Large intestine (tissue), 3 donors: ENCODE data around the gene LRRIQ1. TPM values are rescaled to one million over a fixed set of nuclear protein-coding genes. Genes with fewer than 3 reads are reported as not detected.

Experiments used
- DNase-seq, 2 donors: peaks; one replicate each; pipeline versions ENCODE4 v3.0.0 to v3.0.0-alpha.2; 2013
- H3K27ac ChIP-seq: one replicate; pipeline ENCODE4 v1.5.1; 2013; ENCODE audit warnings: low read length
- H3K27me3 ChIP-seq: 2 replicates; pipeline ENCODE4 v1.6.1; 2013; ENCODE audit warnings: low read length; ENCODE audit not compliant: control insufficient read depth, insufficient read depth
- H3K36me3 ChIP-seq: 2 replicates; pipeline ENCODE4 v1.6.1; 2013; ENCODE audit warnings: low read length; ENCODE audit not compliant: control insufficient read depth, insufficient read depth
- H3K4me1 ChIP-seq: one replicate; pipeline ENCODE4 v1.6.1; 2013; ENCODE audit warnings: low read length; ENCODE audit not compliant: control insufficient read depth, insufficient read depth
- H3K4me3 ChIP-seq: one replicate; pipeline ENCODE4 v1.5.1; 2013; ENCODE audit warnings: low read length
- H3K9me3 ChIP-seq: one replicate; pipeline ENCODE4 v1.6.1; 2013; ENCODE audit warnings: mild to moderate bottlenecking, low read depth, low read length, moderate library complexity; ENCODE audit not compliant: control insufficient read depth
- WGBS: methylation state at CpG from one replicate; pipeline ENCODE4 v1.1.5; 2013; ENCODE audit warnings: low lambda C conversion rate; ENCODE audit not compliant: insufficient coverage; 5-methylcytosine and 5-hydroxymethylcytosine counted together
- polyA plus RNA-seq: library from polyadenylated mRNA; unstranded; fragments of 120-200 nt; gene quantifications from one replicate; pipeline ENCODE4 v1.2.1, GENCODE V29; 2013

Gene LRRIQ1
- polyA plus RNA-seq, 1 donor: 0.49 TPM

DNA sequence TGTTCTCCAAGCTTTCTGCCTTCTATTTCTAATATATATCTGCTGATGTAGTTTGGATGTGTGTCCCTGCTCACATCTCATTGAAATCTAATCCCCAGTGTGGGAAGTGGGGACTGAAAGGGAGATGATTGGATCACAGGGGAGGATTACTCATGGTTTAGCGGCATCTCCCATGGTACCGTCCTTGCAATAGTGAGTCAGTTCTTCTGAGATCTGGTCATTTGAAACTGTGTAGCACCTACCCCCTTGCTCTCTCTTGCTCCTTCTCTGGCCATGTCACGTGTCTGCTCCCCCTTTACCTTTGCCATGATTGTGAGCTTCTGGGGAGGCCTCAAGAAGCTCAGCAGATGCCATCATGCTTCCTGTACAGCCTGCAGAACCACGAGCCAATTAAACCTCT is 217.7 kb downstream of the LRRIQ1 start:
- DNase-seq: no peak
- H3K27me3 ChIP-seq: no peaks in the 10 kb centered on the region
- no peaks in the 10 kb centered on the region for H3K4me1 ChIP-seq
- H3K9me3 ChIP-seq: no peaks in the 10 kb centered on the region
- WGBS: no CpG with 5 or more reads among the region's 4 CpGs
- no peaks in the 10 kb centered on the region for H3K36me3 ChIP-seq
- H3K27ac ChIP-seq: no peak overlapping the region
- no peak overlapping the region for H3K4me3 ChIP-seq

DNA sequence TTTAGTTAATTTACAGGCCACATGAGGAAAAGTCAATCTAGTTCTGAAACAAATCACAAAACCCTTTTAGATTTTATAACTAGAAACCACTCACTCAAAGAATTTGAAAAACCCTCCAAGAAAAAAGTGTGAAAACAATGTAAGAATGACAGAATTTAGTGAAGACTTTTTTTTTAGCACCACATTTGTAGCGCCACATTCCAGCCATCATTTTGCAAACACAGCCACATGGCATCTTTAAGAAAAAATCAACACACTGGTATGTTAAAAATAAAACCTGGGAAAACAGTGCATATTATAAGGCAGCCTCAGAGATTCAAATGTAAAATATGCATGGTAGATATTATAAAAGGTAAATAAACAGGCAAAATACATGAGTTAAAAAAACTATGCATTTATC is 221.5 kb downstream of the LRRIQ1 start:
- Histone ChIP-seq H3K4me3 (no peak overlapping the region), H3K27ac (no peak overlapping the region), H3K27me3 (no peaks in the 10 kb centered on the region), H3K4me1 (no peaks in the 10 kb centered on the region), H3K36me3 (no peaks in the 10 kb centered on the region), H3K9me3 (no peaks in the 10 kb centered on the region)
- DNase-seq: no peak
- WGBS: no CpG with 5 or more reads among the region's 1 CpG

DNA sequence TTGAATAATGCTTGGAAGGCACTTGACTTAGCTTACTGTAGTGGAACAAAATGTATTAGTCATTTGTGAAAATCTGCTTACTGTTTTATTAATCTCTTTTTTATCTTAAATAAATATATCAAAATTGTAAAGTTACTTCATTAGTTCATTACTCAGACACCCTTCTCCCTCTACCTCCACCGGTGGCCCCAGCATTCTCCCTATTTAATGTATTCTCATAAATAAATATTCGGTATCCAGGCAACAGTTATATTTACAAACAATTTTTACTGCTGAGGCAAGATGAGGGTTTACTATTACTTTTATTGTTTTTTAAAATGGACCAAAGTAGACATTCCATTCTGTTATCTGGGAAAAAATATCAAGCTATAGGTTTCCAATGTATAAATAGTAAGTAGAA is 224.3 kb downstream of the LRRIQ1 start:
- Histone ChIP-seq H3K4me1 (no peaks in the 10 kb centered on the region), H3K9me3 (no peaks in the 10 kb centered on the region), H3K4me3 (no peak overlapping the region), H3K27ac (no peak overlapping the region), H3K27me3 (no peaks in the 10 kb centered on the region), H3K36me3 (no peaks in the 10 kb centered on the region)
- DNase-seq: no peak
- 100% methylated on average over 1 of the region's 2 CpGs for WGBS

DNA sequence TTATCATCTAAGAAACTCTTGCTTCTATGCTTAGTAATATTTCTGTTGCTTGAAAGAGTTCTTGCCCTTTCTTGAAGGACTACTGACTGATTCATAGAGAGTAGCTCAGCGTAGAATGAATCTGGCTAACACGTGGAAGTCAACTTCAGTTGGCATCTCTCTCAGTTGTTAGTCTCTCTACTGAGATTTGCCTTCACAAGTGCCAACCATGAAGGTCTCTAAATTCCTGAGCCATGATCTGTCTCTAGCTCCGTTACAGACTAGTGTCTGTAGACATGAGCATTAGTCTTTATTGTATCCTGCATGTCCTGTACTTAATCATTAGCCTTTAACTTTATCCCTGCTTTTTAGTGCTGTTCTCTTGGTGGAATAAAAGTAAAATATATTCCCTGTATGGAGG is 224.7 kb downstream of the LRRIQ1 start:
- Histone ChIP-seq H3K9me3 (no peaks in the 10 kb centered on the region), H3K27ac (no peak overlapping the region), H3K36me3 (no peaks in the 10 kb centered on the region), H3K4me1 (no peaks in the 10 kb centered on the region), H3K27me3 (no peaks in the 10 kb centered on the region), H3K4me3 (no peak overlapping the region)
- DNase-seq: no peak
- no CpG with 5 or more reads among the region's 3 CpGs for WGBS

DNA sequence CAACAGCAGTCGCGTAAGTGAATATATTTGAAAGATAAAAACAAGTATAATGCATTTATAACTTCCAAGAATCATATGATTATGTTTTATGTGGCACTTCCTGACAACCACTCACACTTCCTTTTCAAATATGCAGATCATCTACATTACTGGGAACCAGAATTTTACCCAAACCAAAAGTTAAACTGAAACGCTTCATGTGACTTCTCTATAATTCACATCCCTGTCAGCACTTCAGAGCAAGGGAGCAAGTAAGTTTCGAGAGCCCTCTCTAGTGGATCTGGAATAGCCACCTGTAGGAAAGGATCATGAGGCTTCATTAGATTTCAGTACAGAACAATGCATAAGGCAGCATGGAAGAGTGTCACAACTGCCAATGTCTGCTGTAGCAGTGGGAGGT is 230.2 kb downstream of the LRRIQ1 start:
- no peak for DNase-seq
- WGBS: 89% methylated on average over 3 of the region's 4 CpGs
- Histone ChIP-seq H3K27ac (no peak overlapping the region), H3K4me1 (no peaks in the 10 kb centered on the region), H3K4me3 (no peak overlapping the region), H3K27me3 (peaks cover 4% of the 10 kb centered on the region), H3K36me3 (no peaks in the 10 kb centered on the region), H3K9me3 (no peaks in the 10 kb centered on the region)

DNA sequence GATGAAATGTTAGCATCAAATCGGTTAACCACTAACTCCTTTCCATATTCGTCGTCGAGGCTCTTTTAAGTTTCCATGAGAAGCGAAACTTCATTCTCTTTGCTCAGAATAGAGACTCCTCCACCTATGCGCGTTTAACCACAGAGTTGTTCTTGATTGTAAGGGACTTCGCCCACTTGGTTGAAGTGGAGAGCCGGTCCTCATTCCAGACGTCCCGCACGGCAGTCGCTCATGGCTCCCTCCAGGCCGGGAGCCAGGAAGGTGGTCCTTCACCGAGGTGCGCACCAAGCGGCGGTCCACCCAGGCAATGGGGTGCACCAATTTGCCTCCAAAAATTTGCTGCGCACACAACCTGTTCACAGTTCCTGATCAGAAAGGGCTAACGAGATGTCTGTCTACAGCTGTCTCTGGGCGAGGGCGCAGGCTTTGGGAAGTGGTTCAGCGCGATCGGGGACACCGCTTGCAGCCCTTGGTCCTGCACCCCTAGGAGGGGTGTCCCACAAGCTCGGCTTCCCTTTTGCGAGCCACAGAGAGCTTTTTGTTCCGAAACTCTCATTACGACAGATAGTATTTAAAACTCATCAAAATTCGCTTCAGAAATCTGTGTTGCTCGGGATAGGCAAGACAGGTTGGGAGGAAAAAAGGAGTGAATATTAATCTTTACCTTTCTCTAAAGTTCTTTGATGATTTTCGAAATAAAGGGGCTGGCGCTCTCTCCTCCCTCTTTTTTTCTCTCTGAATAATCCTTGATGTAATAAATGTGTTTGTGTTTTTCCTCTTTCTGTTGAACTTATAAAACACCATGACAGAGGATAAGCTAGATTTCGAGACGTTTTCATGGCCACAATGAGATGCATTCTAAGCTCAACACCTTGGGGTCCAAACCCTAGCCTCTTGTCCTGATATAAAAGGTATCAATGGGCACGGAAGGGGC is 237.5 kb downstream of the LRRIQ1 start:
- WGBS: 7% methylated on average over 2 of the region's 37 CpGs
- H3K27ac ChIP-seq: no peak overlapping the region
- H3K9me3 ChIP-seq: peaks cover 5% of the 10 kb centered on the region
- H3K4me1 ChIP-seq: no peaks in the 10 kb centered on the region
- no peaks in the 10 kb centered on the region for H3K36me3 ChIP-seq
- no peak overlapping the region for H3K4me3 ChIP-seq
- H3K27me3 ChIP-seq: peaks cover 63% of the 10 kb centered on the region
- peak in 1 of 2 donors; percentile 11 for DNase-seq

DNA sequence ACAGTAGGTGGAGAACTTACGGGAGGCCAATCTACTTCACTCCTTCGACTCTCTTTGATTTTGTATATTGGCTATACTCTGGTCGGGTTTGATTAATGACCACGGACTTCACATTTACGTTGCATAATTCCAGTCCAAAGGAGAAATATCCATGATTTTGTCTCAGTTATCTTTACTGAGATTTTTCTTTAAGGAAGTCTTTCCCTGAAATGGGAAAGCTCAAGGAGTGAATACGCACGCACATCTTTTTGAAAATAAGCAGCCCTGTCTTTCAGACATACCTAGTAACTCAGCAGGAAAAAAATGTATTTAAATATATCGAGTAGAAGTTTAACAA is 238.1 kb downstream of the LRRIQ1 start:
- H3K9me3 ChIP-seq: peaks cover 9% of the 10 kb centered on the region
- peaks cover 69% of the 10 kb centered on the region for H3K27me3 ChIP-seq
- no peak overlapping the region for H3K27ac ChIP-seq
- WGBS: 4% methylated on average over 3 of the region's 8 CpGs
- no peaks in the 10 kb centered on the region for H3K36me3 ChIP-seq
- no peak for DNase-seq
- H3K4me3 ChIP-seq: no peak overlapping the region
- H3K4me1 ChIP-seq: no peaks in the 10 kb centered on the region

DNA sequence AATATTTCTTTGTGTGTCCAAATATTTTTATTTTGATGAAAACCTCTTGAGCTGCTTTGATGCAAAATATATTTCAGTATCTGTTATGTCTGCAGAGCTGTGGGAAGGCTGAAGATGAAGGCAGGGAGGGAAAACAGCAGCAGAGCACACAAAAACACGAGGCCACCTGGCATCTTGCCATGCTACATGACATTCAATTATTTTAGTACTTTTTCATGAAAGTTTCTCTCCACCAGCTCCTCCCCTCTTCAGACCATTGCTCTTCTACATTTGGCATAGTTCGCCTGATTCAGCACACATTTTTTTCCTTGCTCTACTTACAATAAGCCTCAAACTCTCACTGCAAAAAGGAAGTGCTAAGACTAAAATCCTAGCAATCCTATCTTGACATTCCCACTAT is 239.2 kb downstream of the LRRIQ1 start:
- H3K36me3 ChIP-seq: no peaks in the 10 kb centered on the region
- 0% methylated on average over 2 of the region's 2 CpGs for WGBS
- H3K9me3 ChIP-seq: peaks cover 11% of the 10 kb centered on the region
- no peak overlapping the region for H3K4me3 ChIP-seq
- no peak for DNase-seq
- no peak overlapping the region for H3K27ac ChIP-seq
- H3K4me1 ChIP-seq: peaks cover 4% of the 10 kb centered on the region
- peaks cover 80% of the 10 kb centered on the region for H3K27me3 ChIP-seq

DNA sequence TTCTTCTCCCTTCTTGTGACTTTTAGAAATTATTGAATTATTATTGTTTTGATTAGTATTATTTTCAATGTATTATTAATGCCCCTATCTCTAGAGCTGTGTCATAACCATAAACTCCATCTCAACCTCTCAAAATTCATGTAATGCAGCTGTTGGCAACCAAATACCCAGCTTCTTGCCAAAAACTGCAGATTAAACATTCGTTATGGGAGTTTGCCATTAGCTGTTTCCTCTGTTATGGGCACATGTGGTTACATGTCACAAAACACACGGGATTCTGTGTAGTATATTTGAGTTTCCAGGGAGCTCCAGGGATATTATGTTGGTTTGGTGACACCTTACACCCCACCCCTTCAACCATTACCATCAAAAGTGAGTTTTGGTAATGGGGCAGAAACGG is 241.0 kb downstream of the LRRIQ1 start:
- 40% methylated on average over 1 of the region's 3 CpGs for WGBS
- Histone ChIP-seq H3K27ac (no peak overlapping the region), H3K9me3 (peaks cover 12% of the 10 kb centered on the region), H3K4me3 (no peak overlapping the region), H3K27me3 (peaks cover 92% of the 10 kb centered on the region), H3K36me3 (no peaks in the 10 kb centered on the region), H3K4me1 (peaks cover 9% of the 10 kb centered on the region)
- no peak for DNase-seq

DNA sequence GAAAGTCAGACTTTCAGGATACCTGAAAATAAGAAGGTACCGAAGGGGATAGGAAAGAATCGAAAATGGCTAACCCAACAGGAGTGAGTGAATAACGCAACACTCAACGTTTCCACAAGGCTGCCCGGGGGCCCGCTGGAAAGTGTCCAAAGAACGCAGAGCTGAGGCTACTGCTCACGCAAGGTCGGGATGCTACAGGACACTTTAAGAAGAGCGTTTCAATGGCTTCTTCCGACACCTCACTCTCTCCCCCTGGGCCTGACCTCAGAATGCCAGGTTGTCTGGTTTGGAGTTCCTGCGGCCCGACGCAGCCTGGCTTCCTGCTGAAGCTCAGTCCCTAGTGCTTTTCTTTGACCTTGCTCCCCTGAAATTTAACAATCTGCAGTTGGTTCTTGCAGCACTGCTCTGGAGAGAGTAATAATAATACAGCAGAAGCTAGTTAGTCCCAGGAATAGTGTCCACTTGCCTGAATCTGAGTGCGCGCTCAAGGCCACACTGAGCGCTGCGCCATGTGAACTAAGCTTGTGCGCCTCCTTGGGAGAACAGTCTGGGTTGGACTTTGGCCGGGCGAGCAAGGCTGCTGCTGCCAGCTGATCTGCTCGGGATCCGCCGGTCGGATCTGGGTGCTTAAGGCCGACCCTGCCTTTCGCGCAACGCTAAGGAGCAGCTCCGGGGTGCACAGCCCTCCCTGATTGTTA is 241.9 kb downstream of the LRRIQ1 start:
- no CpG with 5 or more reads among the region's 30 CpGs for WGBS
- no peak overlapping the region for H3K4me3 ChIP-seq
- peaks cover 9% of the 10 kb centered on the region for H3K4me1 ChIP-seq
- H3K27me3 ChIP-seq: peaks cover 89% of the 10 kb centered on the region
- no peak overlapping the region for H3K27ac ChIP-seq
- peaks cover 12% of the 10 kb centered on the region for H3K9me3 ChIP-seq
- H3K36me3 ChIP-seq: no peaks in the 10 kb centered on the region
- DNase-seq: peak in 1 of 2 donors; percentile 60
